ENCODE measurements around the gene MINDY3.

MINDY3 gene

GRCh38 chr10:15735763-15736162 lies 124.5 kb downstream of the MINDY3 start:
- Histone ChIP-seq H3K4me3 (ENCODE audit: low read depth, low read length) (no peak overlapping the region), H3K9me3 (ENCODE audit: control insufficient read depth, insufficient read depth, low read depth, low read length) (no peaks in the 10 kb centered on the region), H3K36me3 (ENCODE audit: control insufficient read depth in 2 of 2, insufficient read depth in 1 of 2, low read length in 2 of 2) (no peaks in the 10 kb centered on the region), H3K27ac (ENCODE audit: extremely low read depth, low read depth, low read length) (no peak overlapping the region), H3K4me1 (ENCODE audit: control insufficient read depth, insufficient read depth, low read length) (no peaks in the 10 kb centered on the region)
- ChIA-PET CTCF (no interaction called here), POLR2A (no interaction called here)
- TF ChIP-seq ZNF114 (tag by site-specific recombination; IDR thresholded peaks at IDR 0.05) (no peak), ZNF324 (tag by site-specific recombination; IDR thresholded peaks at IDR 0.05) (no peak), ZNF266 (tag by site-specific recombination; IDR thresholded peaks at IDR 0.05; ENCODE audit: low read depth) (no peak), SCRT1 (tag by site-specific recombination; IDR thresholded peaks at IDR 0.05; ENCODE audit: borderline replicate concordance) (no peak), ZBTB21 (tag by site-specific recombination; IDR thresholded peaks at IDR 0.05) (no peak), SETDB1 (IDR thresholded peaks at IDR 0.05; ENCODE audit: insufficient read length, low read length) (no peak), MZF1 (tag by site-specific recombination; IDR thresholded peaks at IDR 0.05; ENCODE audit: borderline replicate concordance) (no peak), ZNF76 (tag by site-specific recombination; IDR thresholded peaks at IDR 0.05; ENCODE audit: borderline replicate concordance, low read depth) (no peak), ZNF112 (tag by site-specific recombination; IDR thresholded peaks at IDR 0.05) (no peak), ZNF558 (tag by site-specific recombination; IDR thresholded peaks at IDR 0.05) (no peak), ZNF747 (tag by site-specific recombination; IDR thresholded peaks at IDR 0.05) (no peak), ZSCAN18 (tag by site-specific recombination; IDR thresholded peaks at IDR 0.05) (no peak), HOXC10 (CRISPR knock-in tag; IDR thresholded peaks at IDR 0.05) (no peak), ZNF513 (tag by site-specific recombination; IDR thresholded peaks at IDR 0.05) (no peak), ZBTB10 (tag by site-specific recombination; IDR thresholded peaks at IDR 0.05) (no peak), ZNF311 (tag by site-specific recombination; IDR thresholded peaks at IDR 0.05; ENCODE audit: borderline replicate concordance) (no peak), ZNF274 (IDR thresholded peaks at IDR 0.05; ENCODE audit: low read length) (no peak), ZNF274 (tag by site-specific recombination; IDR thresholded peaks at IDR 0.05; ENCODE audit: borderline replicate concordance) (no peak), ZFHX2 (tag by site-specific recombination; conservative IDR thresholded peaks at IDR 0.05) (no peak)
- TF ChIP-seq, protein P1, sequence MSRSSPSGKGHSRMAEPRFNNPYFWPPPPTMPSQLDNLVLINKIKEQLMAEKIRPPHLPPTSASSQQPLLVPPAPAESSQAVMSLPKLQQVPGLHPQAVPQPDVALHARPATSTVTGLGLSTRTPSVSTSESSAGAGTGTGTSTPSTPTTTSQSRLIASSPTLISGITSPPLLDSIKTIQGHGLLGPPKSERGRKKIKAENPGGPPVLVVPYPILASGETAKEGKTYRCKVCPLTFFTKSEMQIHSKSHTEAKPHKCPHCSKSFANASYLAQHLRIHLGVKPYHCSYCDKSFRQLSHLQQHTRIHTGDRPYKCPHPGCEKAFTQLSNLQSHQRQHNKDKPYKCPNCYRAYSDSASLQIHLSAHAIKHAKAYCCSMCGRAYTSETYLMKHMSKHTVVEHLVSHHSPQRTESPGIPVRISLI (tag by site-specific recombination; IDR thresholded peaks at IDR 0.05) = no peak
- TF ChIP-seq, protein P2, sequence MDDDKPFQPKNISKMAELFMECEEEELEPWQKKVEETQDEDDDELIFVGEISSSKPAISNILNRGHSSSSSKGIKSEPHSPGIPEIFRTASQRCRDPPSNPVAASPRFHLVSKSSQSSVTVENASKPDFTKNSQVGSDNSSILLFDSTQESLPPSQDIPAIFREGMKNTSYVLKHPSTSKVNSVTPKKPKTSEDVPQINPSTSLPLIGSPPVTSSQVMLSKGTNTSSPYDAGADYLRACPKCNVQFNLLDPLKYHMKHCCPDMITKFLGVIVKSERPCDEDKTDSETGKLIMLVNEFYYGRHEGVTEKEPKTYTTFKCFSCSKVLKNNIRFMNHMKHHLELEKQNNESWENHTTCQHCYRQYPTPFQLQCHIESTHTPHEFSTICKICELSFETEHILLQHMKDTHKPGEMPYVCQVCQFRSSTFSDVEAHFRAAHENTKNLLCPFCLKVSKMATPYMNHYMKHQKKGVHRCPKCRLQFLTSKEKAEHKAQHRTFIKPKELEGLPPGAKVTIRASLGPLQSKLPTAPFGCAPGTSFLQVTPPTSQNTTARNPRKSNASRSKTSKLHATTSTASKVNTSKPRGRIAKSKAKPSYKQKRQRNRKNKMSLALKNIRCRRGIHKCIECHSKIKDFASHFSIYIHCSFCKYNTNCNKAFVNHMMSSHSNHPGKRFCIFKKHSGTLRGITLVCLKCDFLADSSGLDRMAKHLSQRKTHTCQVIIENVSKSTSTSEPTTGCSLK (tag by site-specific recombination; IDR thresholded peaks at IDR 0.05) = no peak

All from HEK293 (cell line).